ENCODE data around the gene RSPH1.
"Not testable (repeated sequence)": the region's sequence is repeated elsewhere in the genome, so short reads cannot be mapped to it uniquely, and the experiment has no call there.

Gene RSPH1

DNA sequence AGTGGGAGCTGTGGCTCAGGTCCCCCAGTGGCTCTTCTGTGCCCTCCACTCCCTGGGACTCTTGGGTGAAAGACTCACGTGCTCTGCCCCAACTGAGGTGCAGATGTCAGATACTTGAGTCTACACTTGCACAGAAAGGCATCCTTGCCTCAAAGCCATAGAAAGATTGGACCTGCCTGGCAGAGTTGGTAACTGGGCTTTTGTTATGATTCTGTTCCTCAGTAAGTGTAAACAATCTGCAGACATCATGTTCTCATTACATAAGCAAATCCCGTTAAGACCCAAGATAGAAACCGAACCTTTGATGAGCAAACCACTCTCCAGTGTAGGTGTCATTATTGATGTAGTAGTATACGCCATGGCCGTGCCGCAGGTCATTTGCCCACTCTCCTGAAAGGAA, 10.0 kb downstream of the RSPH1 start:
- DNase-seq (ENCODE audit: low read depth): no peak

DNA sequence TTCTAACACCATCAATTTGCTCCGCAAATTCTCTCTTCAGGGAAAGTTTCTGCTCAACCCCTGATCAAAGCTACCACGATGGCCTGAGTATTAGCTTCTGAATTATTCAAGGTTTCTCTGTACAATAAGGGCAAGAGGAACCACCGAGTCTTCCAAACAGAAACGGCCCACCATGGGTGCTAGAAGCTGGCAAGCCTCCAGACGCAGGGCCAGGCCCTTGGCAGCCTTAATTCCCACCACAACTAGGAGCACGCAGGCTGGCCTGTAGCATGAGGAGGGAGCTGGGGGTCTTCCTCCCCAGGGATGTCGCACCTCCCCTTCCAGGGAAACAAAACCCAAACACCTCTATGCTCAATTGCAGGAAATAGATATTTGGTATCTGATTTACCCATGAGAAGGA, 11.1 kb downstream of the RSPH1 start:
- no peak for DNase-seq (ENCODE audit: low read depth)

DNA sequence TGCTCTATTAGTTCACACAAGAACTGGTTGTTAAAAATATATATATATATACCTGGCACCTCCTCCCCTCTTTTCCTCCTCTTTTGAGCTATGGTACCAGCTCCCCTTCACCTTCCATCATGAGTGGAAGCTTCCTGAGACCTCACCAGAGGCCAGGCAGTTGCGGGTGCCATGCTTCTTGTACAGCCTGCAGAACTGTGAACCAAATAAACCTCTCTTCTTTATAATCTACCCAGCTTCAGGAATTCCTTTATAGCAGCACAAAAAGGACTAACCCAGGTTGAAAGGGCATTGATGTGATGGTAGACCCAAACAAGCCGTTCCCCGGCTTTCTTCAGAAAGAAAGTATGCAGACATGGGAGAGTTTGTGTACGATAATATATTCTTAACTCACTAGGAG, 14.9 kb downstream of the RSPH1 start:
- no peak for DNase-seq (ENCODE audit: low read depth)

DNA sequence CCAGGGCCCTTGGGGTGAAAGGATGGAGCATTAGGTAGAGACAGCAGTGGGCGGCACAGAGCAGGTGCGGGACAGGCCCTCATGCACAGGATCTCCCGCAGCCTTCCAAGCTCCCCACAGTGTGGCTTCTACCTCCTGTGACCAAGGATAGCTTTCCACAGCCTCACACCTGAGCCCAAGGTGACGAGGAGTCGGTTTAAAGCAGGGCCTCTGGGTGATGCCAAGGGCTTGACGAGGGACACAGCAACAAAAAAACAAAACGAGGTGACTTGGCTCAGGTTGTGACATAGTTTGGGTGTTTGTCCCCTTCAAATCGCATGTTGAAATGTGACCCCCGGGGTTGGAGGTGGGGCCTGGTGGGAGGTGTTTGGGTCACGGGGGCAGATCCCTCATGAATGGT, 15.3 kb downstream of the RSPH1 start:
- no peak for DNase-seq (ENCODE audit: low read depth)

DNA sequence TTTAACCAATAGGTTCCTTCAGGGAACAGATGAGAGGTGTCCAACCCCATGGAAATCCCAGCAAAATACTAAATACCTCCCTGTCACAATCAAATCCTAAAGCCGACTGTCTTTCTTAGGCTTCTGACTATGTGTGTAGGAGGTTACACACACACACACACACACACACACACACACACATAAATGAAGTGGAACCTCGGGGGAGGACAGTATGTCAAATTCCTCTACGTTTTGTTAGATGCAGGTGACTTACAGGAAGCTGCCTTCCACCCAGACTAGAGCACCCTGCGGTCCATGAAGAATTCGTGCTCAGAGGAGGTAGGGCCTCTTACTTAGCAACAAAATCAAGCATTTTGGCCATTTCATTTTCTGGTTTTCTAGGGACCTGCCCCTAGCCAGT, 16.4 kb downstream of the RSPH1 start:
- no peak for DNase-seq (ENCODE audit: low read depth)

DNA sequence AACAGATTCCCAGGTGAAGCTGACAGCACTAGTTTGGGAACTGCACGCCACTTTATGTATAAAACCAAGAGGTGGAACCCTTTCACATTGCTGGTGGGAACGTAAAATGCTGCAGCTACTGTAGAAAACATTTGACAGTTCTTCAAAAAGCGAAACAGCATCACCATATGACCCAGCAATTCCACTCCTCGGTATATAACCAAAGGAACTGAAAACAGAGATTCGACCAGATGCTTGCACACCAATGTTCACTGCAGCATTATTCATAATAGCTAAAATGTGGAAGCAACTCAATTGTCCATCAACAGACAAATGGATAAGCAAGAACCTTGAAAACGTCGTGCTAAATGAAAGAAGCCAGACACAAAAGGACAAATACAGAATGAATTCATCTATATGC, 17.5 kb downstream of the RSPH1 start:
- no peak for DNase-seq (ENCODE audit: low read depth)

DNA sequence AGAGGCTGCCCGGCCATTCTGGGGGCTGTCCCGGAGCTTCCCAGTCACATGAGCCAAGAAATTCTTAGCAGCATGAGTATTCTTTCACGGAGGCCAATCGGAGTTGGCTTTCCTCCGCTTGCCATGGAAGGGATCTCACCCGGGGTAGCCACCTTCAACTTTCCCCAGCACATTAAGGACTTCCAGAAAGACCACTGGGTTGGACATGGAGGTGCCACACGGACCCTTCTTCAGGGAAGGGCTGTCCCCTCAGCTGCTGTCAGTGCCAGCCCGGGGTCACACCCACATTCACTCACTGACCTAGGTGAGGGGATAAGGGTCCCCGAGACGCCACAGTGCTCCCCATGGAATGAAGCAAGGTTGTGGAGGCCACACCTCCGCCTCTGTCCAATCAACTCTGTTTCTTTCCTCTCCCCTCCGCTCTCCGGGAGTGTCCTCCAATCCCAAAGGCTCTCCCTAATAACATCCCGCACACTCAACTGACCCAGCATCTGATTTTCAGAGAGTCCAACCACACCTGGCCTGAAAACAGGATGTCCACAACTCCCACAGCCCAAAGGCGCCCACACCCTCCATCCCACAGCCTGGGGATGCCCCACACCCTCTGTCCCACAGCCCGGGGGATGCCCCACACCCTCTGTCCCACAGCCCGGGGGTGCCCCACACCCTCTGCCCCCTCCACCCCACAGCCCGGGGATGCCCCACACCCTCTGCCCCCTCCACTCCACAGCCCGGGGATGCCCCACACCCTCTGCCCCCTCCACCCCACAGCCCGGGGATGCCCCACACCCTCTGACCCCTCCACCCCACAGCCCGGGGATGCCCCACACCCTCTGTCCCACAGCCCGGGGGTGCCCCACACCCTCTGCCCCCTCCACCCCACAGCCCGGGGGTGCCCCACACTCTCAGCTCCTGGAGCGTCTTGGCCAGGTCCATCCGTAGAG, 19.4 kb downstream of the RSPH1 start:
- DNase-seq (ENCODE audit: low read depth): no peak

DNA sequence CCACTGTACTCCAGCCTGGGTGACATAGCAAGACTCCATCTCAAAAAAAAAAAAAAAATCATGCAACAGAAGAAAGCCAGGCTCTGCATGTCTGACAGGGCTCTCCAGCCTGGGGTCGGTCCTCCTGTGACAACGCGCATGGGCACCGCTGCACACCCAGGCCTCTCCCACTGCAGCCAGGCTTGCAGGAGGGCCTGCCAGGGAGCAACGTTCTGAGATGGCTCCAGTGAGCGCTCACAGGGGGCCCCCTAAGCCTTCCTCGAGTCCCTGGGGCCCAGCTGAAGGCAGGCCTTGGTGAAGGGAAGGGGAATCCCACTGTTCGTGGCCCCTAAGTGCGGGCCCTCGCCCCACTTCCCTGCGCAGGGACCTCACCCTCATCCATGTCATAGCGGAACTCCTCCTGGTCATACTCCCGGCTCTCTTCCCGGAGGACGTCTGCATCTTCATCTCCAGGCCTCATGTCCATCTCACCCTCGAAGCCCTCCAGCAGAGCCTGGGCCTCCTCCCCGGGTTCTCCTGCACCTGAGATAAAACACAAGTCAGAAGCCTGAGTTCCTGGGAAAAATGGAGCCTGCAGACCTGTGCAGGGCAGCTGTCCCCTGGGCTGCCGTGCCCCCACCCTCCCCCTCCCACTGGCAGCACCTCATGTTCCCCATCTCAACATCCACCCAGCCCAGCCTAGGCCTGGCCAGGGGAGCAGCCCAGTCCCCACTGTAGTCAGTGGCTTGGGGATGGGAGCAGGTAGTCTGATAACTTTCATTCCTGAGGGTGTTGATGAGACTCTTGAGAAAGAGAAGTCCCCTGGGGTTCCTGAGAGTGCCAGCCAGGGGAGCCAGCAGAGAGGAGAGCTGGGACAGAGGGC, 20.3 kb downstream of the RSPH1 start:
- no peak for DNase-seq (ENCODE audit: low read depth)

DNA sequence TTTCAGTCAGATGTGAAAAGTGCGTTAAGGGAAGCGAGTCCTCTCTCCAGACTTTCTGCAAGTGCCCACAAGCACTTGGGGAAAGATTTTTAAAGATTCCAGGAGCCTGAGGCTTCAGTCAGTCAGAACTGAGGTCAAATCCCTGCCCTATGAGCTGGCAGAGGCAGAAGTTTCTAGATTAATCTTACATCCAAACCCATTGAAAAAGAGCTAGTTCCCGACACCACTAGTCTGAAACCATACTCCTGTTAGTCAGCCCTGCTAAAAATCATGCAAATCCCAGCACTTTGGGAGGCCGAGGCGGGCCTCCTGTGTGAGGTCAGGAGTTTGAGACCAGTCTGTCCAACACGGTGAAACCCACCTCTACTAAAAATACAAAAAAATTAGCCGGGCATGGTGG, 21.0 kb downstream of the RSPH1 start:
- DNase-seq (ENCODE audit: low read depth): no peak

DNA sequence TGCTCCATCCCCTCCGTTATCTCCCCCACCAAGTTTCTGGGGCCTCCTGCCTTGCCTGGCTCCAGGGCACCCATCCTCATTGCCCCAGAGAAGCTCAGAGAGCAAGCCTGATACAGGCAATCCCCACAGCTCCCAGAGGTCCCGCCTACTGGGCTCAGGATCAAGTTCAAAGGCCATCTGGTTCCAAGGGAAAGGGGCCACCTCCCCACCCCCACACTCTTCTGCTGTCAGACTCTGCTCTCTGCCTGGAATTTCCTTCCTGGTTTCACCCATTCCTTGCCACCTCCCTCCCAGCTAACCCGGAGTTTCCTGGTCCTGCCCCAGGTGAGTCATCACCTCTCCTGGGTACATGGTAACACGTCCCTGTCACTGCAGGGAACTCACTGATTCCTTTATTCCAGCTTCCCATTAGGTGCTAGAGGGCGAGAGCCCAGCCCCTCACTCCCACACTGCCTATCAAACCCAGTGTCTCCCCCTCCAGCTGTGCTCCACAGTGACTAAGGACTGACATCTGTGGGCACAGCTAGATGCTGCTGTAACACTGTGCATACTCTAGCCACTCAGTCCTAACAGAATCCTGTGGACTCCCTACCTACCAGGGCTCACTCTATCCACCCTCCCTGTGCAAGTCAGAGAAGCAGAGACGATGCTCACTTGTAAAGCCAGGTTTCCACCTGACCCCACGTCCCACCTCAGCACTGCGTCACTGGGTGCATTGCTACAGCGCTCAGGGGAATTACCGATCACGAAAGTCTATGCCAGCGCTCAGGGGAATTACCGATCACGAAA, 21.8 kb downstream of the RSPH1 start:
- DNase-seq (ENCODE audit: low read depth): no peak

DNA sequence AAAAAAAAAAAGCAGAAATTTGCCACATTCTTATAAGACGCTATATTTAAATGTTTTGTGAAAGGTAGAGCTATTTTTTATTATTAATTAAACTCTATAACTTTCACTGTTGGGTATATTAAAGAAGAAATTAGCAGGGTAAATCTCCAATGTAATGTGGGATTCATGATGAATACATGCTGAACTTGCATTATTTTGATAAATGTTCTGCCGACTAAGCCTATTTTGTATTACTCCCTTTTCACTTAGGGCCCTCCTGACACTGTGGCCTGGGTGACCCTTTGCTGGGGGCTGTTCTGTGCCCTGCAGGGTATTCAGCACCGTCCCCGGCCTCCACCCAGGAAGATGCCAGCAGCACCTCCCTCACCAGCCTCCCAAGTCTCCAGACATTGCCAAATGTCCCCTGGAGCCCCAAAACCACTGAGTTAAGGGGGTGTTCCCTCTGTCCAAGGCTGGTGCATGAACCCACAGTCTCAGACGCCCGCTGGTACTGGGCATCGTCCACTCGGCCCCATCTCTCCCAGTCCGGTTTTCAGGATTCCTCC, 22.5 kb downstream of the RSPH1 start:
- no peak for DNase-seq (ENCODE audit: low read depth)

DNA sequence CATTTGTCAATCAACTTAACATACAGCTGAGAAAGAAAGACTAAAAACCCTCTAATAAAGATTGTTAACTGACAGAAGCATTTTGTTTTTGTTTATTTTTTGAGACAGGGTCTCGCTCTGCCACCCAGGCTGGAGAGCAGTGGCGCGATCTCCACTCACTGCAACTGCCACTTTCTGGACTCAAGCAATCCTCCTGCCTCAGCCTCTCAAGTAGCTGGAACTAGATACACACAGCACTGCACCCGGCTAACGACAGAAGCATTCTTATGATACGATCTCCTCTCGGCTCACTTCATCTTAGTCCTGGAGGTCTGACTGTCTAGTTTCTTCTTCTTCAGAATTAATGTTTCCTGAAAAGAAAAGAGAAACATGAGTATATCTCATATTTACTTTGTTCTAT, 23.5 kb downstream of the RSPH1 start:
- no peak for DNase-seq (ENCODE audit: low read depth)

DNA sequence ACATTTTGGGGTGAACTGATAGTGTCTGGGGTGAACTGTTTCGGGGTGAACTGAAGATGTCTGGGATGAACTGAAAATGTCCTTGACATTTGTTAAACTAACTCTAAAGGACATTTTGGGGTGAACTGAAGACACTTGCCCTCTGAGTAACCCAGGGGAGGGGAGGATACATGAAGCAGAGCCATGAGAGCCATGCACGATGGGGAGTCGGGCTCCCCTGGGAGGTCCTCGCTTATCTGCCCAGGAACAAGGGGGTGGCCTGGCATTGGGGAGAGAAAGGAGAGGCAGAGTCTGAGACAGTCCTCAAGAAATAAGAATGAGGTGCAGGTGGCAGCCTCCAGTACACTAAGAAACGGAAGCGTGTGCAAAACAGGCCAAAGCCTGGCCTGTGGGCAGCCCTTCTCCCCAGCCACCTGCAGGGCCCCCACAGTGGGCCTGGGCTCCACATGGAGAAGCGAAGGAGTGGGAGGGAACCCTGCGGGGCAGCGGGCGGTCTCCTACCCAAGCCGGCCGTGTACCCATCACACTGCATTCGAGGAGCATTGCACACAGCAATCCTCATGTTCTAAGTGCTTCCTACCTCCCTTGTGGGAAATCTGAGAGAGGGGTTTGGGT, 24.2 kb downstream of the RSPH1 start:
- no peak for DNase-seq (ENCODE audit: low read depth)

DNA sequence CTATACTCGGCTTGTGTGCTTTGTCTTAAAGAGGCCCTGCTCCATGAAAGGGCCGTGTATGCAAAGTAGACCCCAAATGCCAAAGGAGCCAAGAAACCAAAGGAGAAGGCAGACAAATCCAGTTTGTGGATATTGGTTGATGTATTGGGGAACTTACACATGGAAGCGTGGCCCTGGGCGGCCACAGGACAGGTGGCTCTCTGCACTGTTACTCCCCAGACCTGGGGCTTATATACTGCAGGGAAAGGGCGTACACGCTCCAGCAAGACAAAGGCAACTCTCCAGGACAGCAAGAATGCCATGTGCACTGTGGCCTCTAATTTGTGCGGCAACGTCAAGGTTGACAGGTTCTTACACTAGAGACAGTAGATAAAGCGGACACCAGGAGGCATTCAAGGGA, 24.8 kb downstream of the RSPH1 start:
- DNase-seq (ENCODE audit: low read depth): no peak

DNA sequence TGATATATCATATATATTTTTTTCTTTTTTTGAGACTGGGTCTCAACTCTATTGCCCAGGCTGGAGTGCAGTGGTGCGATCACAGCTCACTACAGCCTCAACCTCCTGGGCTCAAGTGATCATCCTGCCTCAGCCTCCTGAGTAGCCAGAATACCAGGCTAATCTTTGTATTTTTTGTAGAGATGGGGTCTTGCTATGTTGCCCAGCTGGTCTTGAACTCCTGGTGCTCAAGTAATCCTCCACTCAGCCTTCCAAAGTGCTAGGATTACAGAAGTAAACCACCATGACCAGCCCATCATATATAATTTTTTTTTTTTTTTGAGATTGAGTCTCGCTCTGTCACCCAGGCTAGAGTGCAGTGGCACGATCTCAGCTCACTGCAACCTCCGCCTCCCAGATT, 26.3 kb downstream of the RSPH1 start:
- DNase-seq (ENCODE audit: low read depth): not testable (repeated sequence)

DNA sequence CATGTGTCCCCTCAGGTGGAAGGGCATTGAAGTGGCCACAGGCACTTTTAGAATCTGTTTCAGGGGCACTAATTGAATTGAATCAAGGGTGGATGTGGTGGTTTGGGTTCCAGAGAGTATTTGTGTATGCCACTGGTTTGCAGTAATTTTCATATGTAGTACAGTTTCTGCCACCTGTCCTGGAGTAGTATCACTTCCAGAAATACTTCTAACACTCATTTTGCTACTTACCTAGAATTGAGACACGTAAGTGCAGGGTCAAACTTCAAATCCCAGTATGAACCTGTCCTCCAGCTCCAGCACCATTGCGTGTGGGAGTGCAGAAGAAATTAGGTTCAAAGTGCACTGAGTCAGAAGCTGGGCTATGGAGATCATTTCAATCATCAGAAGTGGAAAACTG, 26.8 kb downstream of the RSPH1 start:
- no peak for DNase-seq (ENCODE audit: low read depth)

DNA sequence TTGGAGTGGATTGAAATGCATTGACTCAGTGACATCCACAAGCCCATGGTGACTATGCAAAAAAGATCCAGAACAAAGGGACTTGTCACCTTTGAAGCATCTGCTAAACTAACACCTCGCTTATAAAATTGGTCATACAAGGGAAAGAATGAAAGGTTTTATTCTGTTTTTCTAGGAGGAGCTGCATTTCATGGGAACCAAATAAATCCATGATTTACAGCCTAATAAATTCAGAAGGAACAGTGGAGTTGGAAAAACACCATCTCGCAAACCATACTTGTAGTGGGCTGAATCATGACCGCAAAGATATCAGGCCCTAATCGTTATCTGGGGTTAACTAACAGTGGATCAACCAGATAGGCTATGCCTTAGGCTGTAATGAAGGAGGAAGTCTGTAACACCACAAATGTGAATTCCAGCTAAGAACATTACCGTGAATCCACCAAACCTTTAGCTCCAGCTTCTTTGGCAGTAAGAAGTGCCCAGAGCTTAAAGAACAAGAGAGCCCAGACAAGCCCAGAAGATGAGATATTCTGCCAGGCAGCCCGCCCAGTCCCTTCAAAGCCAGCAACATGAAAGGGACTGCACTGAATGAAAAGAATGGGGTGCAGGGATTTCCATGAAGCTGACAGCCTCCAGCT, 27.4 kb downstream of the RSPH1 start:
- no peak for DNase-seq (ENCODE audit: low read depth)

DNA sequence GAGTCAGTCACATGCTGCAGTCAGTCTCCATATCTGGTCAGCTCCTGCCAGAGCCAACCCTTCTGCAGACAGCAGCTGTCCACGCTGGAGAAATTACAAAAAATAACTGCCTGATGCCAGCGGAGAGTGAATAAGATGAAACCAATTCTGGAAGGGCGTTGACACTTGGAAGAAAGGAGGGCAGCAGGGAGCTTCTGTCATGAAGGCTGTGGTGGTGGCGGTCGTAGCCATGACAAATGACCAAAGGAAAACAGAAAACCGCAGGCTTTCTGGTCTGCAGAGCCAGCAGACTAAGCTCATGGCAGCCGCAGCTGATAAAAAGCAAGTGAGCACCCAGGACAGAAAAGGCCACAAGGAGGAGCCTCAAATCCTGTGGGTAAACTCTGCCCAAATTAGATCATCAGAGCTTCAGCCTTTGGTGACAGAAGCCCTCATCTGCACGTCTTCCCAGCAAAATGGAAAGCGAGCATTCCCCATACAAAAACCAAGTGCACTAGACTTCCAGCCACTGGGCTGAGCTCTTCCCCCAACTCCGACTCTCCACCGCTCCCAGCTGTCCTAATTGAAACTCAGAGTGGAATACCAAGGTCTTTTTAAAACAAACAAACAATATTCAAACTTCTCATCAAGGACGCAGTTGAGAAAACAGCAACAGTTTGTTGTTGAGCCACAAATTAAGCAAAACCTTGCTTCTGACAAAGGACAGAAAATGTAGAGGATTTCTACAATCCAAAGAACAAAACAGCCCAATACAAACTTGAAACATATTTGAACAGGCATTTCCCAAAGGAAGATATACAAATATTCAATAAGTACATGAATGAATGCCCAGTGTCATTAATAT, 28.7 kb downstream of the RSPH1 start:
- no peak for DNase-seq (ENCODE audit: low read depth)

DNA sequence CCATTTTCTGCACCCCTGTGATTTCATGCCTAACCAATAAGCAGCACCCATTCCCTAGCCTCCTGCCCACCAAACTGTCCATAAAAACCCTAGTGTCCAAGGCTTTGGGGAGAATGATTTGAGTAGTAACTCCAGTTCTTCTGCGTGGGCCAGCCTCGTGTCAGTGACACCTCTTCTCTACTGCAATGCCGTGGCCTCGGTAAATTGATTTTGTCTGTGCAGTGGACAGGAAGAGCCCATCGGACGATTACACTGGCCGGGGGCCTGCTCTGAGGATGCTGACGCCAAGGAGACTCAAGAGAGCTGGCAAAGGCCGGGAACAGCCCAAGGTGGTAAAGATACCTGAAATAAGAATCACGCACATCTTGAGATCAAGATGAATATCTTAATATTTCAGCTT, 29.3 kb downstream of the RSPH1 start:
- no peak for DNase-seq (ENCODE audit: low read depth)

DNA sequence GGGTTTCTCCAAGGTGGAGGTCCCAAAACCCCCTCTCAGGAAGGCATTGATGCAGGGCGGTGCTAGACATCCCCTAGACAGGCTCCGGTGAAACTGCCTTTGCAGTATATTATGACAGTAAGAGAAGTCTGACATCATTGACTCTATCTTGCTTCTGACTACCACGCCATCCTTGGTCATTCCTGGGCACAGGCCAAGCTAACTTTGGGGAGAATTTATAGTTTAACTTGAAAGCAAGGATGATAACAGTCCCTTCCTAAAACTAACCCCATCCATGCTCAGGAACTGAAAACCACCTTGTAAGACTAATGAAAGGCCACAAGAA, 30.3 kb downstream of the RSPH1 start:
- no peak for DNase-seq (ENCODE audit: low read depth)

Measured in stimulated activated CD8-positive, alpha-beta memory T cell treated with anti-CD3 and anti-CD28 coated beads, Interleukin-7, amount 100 ng/mL, for 24 hours (primary cell).